ENCODE results near the gene KCNN3.

The KCNN3 gene

GRCh38 chr1:154707901-154708463, 162.1 kb downstream of the KCNN3 start:
- no peak for TF ChIP-seq EZH2 (optimal IDR thresholded peaks at IDR 0.05; ENCODE audit: low read depth, low read length)
- no peaks in the 10 kb centered on the region for H3K9me2 ChIP-seq (replicated peaks; ENCODE audit: insufficient read depth, low read length)
- H3K4me2 ChIP-seq (ENCODE audit: low read depth, low read length) = no peak overlapping the region
- no peaks in the 10 kb centered on the region for H3K9me3 ChIP-seq (replicated peaks; ENCODE audit: insufficient read depth, low read length)
- no peak overlapping the region for H3K4me3 ChIP-seq (ENCODE audit: low read length)
- no peak overlapping the region for H3K27ac ChIP-seq (ENCODE audit: low read length)
- no peaks in the 10 kb centered on the region for H3K27me3 ChIP-seq (replicated peaks; ENCODE audit: insufficient read depth, low read length)
- H2AFZ ChIP-seq (ENCODE audit: low read length) = no peak overlapping the region
- H3K79me2 ChIP-seq (ENCODE audit: low read length) = no peaks in the 10 kb centered on the region
- no peaks in the 10 kb centered on the region for H4K20me1 ChIP-seq (ENCODE audit: insufficient read depth, low read length)
- DNase-seq = no peak
- H3F3A ChIP-seq (ENCODE audit: insufficient read depth, low read length) = no peaks in the 10 kb centered on the region
- H3K9ac ChIP-seq (ENCODE audit: low read length) = no peak overlapping the region
- no peaks in the 10 kb centered on the region for H3K4me1 ChIP-seq (ENCODE audit: low read length)
- no peaks in the 10 kb centered on the region for H3K36me3 ChIP-seq (replicated peaks; ENCODE audit: insufficient read depth, low read length)

- Histone ChIP-seq H2AFZ (ENCODE audit: low read length) (no peak overlapping the region), H3K4me3 (ENCODE audit: low read length) (no peak overlapping the region), H3K4me1 (ENCODE audit: low read length) (no peaks in the 10 kb centered on the region)
These were observed 163.2 kb downstream of the KCNN3 start for GRCh38 chr1:154706851-154707250.

GRCh38 chr1:154705544-154705943, 164.5 kb downstream of the KCNN3 start:
- Histone ChIP-seq H3K4me1 (ENCODE audit: low read length) (no peaks in the 10 kb centered on the region), H3K9ac (ENCODE audit: low read length) (no peak overlapping the region), H3K27me3 (replicated peaks; ENCODE audit: insufficient read depth, low read length) (no peaks in the 10 kb centered on the region), H2AFZ (ENCODE audit: low read length) (no peak overlapping the region), H3K9me2 (replicated peaks; ENCODE audit: insufficient read depth, low read length) (no peaks in the 10 kb centered on the region), H3K36me3 (replicated peaks; ENCODE audit: insufficient read depth, low read length) (no peaks in the 10 kb centered on the region), H3K79me2 (ENCODE audit: low read length) (no peaks in the 10 kb centered on the region), H3K9me3 (replicated peaks; ENCODE audit: insufficient read depth, low read length) (no peaks in the 10 kb centered on the region), H3K4me3 (ENCODE audit: low read length) (no peak overlapping the region), H3F3A (ENCODE audit: insufficient read depth, low read length) (no peaks in the 10 kb centered on the region), H4K20me1 (ENCODE audit: insufficient read depth, low read length) (no peaks in the 10 kb centered on the region), H3K27ac (ENCODE audit: low read length) (no peak overlapping the region), H3K4me2 (ENCODE audit: low read depth, low read length) (no peak overlapping the region)
- no peak for DNase-seq
- TF ChIP-seq EZH2 (optimal IDR thresholded peaks at IDR 0.05; ENCODE audit: low read depth, low read length) (no peak), CTCF (IDR thresholded peaks at IDR 0.05; ENCODE audit: low read length) (no peak), EZH2phosphoT487 (IDR thresholded peaks at IDR 0.05; ENCODE audit: low read length) (no peak)

More at GRCh38 chr1:154706851-154707250, 163.2 kb downstream of the KCNN3 start:
- no peak overlapping the region for H3K4me2 ChIP-seq (ENCODE audit: low read depth, low read length)
- no peaks in the 10 kb centered on the region for H3K27me3 ChIP-seq (replicated peaks; ENCODE audit: insufficient read depth, low read length)
- no peaks in the 10 kb centered on the region for H3F3A ChIP-seq (ENCODE audit: insufficient read depth, low read length)
- no peak overlapping the region for H3K9ac ChIP-seq (ENCODE audit: low read length)
- no peaks in the 10 kb centered on the region for H4K20me1 ChIP-seq (ENCODE audit: insufficient read depth, low read length)
- no peaks in the 10 kb centered on the region for H3K36me3 ChIP-seq (replicated peaks; ENCODE audit: insufficient read depth, low read length)
- H3K9me2 ChIP-seq (replicated peaks; ENCODE audit: insufficient read depth, low read length) = no peaks in the 10 kb centered on the region
- H3K79me2 ChIP-seq (ENCODE audit: low read length) = no peaks in the 10 kb centered on the region
- H3K9me3 ChIP-seq (replicated peaks; ENCODE audit: insufficient read depth, low read length) = no peaks in the 10 kb centered on the region
- H3K27ac ChIP-seq (ENCODE audit: low read length) = no peak overlapping the region
- DNase-seq = no peak
- TF ChIP-seq CTCF (IDR thresholded peaks at IDR 0.05; ENCODE audit: low read length) = no peak
- TF ChIP-seq EZH2phosphoT487 (IDR thresholded peaks at IDR 0.05; ENCODE audit: low read length) = no peak
- no peak for TF ChIP-seq EZH2 (optimal IDR thresholded peaks at IDR 0.05; ENCODE audit: low read depth, low read length)

GRCh38 chr1:154703170-154703569, 166.9 kb downstream of the KCNN3 start:
- no peak overlapping the region for H2AFZ ChIP-seq (ENCODE audit: low read length)
- H3K79me2 ChIP-seq (ENCODE audit: low read length) = no peaks in the 10 kb centered on the region
- H3K27ac ChIP-seq (ENCODE audit: low read length) = no peak overlapping the region
- no peak overlapping the region for H3K4me2 ChIP-seq (ENCODE audit: low read depth, low read length)
- H3K4me1 ChIP-seq (ENCODE audit: low read length) = peaks cover 7% of the 10 kb centered on the region; the same call in 1 of the 2 replicates
- H3K9ac ChIP-seq (ENCODE audit: low read length) = no peak overlapping the region
- H3K27me3 ChIP-seq (replicated peaks; ENCODE audit: insufficient read depth, low read length) = no peaks in the 10 kb centered on the region
- DNase-seq = no peak
- no peaks in the 10 kb centered on the region for H3K36me3 ChIP-seq (replicated peaks; ENCODE audit: insufficient read depth, low read length)
- H3F3A ChIP-seq (ENCODE audit: insufficient read depth, low read length) = no peaks in the 10 kb centered on the region
- no peak for TF ChIP-seq EZH2 (optimal IDR thresholded peaks at IDR 0.05; ENCODE audit: low read depth, low read length)
- H3K9me2 ChIP-seq (replicated peaks; ENCODE audit: insufficient read depth, low read length) = no peaks in the 10 kb centered on the region
- no peaks in the 10 kb centered on the region for H4K20me1 ChIP-seq (ENCODE audit: insufficient read depth, low read length)
- H3K9me3 ChIP-seq (replicated peaks; ENCODE audit: insufficient read depth, low read length) = no peaks in the 10 kb centered on the region
- H3K4me3 ChIP-seq (ENCODE audit: low read length) = no peak overlapping the region
